Measurements from ENCODE around the gene ATP8B1. TPM values are rescaled to one million over a fixed set of nuclear protein-coding genes. Genes with fewer than 3 reads are reported as not detected.

Gene ATP8B1
- total and polyA plus RNA-seq, 4 experiments from 2014 or later = 0.24 TPM; not detected in 3

GRCh38 chr18:57749604-57749970 lies 53.5 kb downstream of the ATP8B1 start:
- POLR2A ChIA-PET (ENCODE audit: partially characterized antibody) = no interaction called here
- Histone ChIP-seq H3K27ac (ENCODE audit: low read depth, low read length) (no peak overlapping the region), H3K27me3 (ENCODE audit: insufficient read depth, low read length) (no peaks in the 10 kb centered on the region), H3K4me3 (ENCODE audit: low read length in 2 of 2) (no peak overlapping the region), H3K9me3 (ENCODE audit: control insufficient read depth in 1 of 2, low read length in 2 of 2) (no peaks in the 10 kb centered on the region), H3K4me1 (ENCODE audit: insufficient read depth, low read length) (no peaks in the 10 kb centered on the region), H3K36me3 (ENCODE audit: insufficient read depth, low read length) (no peaks in the 10 kb centered on the region)
- Mint-ChIP-seq H3K36me3 (no peaks in the 10 kb centered on the region), H3K4me1 (peaks cover 0 to 2% (median 0%) of the 10 kb centered on the region in 4 donors), H3K27me3 (peaks cover 0 to 2% of the 10 kb centered on the region in 2 donors), H3K27ac (no peak overlapping the region), H3K4me3 (no peak overlapping the region), H3K9me3 (peaks cover 0 to 5% (median 0%) of the 10 kb centered on the region in 8 donors)
- no peak for DNase-seq
- CTCF ChIA-PET (ENCODE audit: partially characterized antibody) = no interaction called here
- intact Hi-C loops (cut with micrococcal nuclease) = no loop called here

- no peak overlapping the region for H3K4me3 Mint-ChIP-seq
- peaks cover 0 to 5% (median 0%) of the 10 kb centered on the region in 8 donors for H3K9me3 Mint-ChIP-seq
- Histone ChIP-seq H3K4me3 (ENCODE audit: low read length in 2 of 2) (no peak overlapping the region), H3K27me3 (ENCODE audit: insufficient read depth, low read length) (no peaks in the 10 kb centered on the region), H3K4me1 (ENCODE audit: insufficient read depth, low read length) (no peaks in the 10 kb centered on the region), H3K27ac (ENCODE audit: low read depth, low read length) (no peak overlapping the region), H3K36me3 (ENCODE audit: insufficient read depth, low read length) (no peaks in the 10 kb centered on the region), H3K9me3 (ENCODE audit: control insufficient read depth in 1 of 2, low read length in 2 of 2) (no peaks in the 10 kb centered on the region)
- no peaks in the 10 kb centered on the region for H3K36me3 Mint-ChIP-seq
- DNase-seq = no peak
- ChIA-PET POLR2A (ENCODE audit: partially characterized antibody) (no interaction called here), CTCF (ENCODE audit: partially characterized antibody) (no interaction called here)
- peaks cover 0 to 2% of the 10 kb centered on the region in 2 donors for H3K27me3 Mint-ChIP-seq
- peaks cover 0 to 2% (median 0%) of the 10 kb centered on the region in 4 donors for H3K4me1 Mint-ChIP-seq
- intact Hi-C loops (cut with micrococcal nuclease) = no loop called here
- no peak overlapping the region for H3K27ac Mint-ChIP-seq
These were observed 54.1 kb downstream of the ATP8B1 start for GRCh38 chr18:57748770-57749603.

- ChIA-PET CTCF (ENCODE audit: partially characterized antibody) (no interaction called here), POLR2A (ENCODE audit: partially characterized antibody) (no interaction called here)
- Mint-ChIP-seq H3K27me3 (peaks cover 0 to 2% of the 10 kb centered on the region in 2 donors), H3K4me1 (peaks cover 0 to under 1% (median 0%) of the 10 kb centered on the region in 4 donors), H3K9me3 (peaks cover 0 to 5% (median 3%) of the 10 kb centered on the region in 8 donors), H3K4me3 (no peak overlapping the region), H3K27ac (no peak overlapping the region), H3K36me3 (peaks cover 0 to 1% of the 10 kb centered on the region in 2 donors)
- H3K4me1 ChIP-seq (ENCODE audit: insufficient read depth, low read length) = no peaks in the 10 kb centered on the region
- DNase-seq = no peak
- no peak overlapping the region for H3K4me3 ChIP-seq (ENCODE audit: low read length in 2 of 2)
- H3K27me3 ChIP-seq (ENCODE audit: insufficient read depth, low read length) = no peaks in the 10 kb centered on the region
- H3K36me3 ChIP-seq (ENCODE audit: insufficient read depth, low read length) = no peaks in the 10 kb centered on the region
- intact Hi-C loops (cut with micrococcal nuclease) = no loop called here
- no peak overlapping the region for H3K27ac ChIP-seq (ENCODE audit: low read depth, low read length)
- no peaks in the 10 kb centered on the region for H3K9me3 ChIP-seq (ENCODE audit: control insufficient read depth in 1 of 2, low read length in 2 of 2)
These were observed 55.1 kb downstream of the ATP8B1 start for GRCh38 chr18:57747809-57748680.

GRCh38 chr18:57744211-57744694 lies 58.9 kb downstream of the ATP8B1 start:
- H3K27ac ChIP-seq (ENCODE audit: low read depth, low read length) = no peak overlapping the region
- no peak for DNase-seq
- Mint-ChIP-seq H3K36me3 (peaks cover 3% of the 10 kb centered on the region in 2 donors), H3K27me3 (no peaks in the 10 kb centered on the region), H3K4me1 (no peaks in the 10 kb centered on the region), H3K9me3 (peaks cover 0 to 19% (median 10%) of the 10 kb centered on the region in 8 donors), H3K27ac (no peak overlapping the region), H3K4me3 (no peak overlapping the region)
- no peak overlapping the region for H3K4me3 ChIP-seq (ENCODE audit: low read length in 2 of 2)
- H3K27me3 ChIP-seq (ENCODE audit: insufficient read depth, low read length) = no peaks in the 10 kb centered on the region
- POLR2A ChIA-PET (ENCODE audit: partially characterized antibody) = no interaction called here
- no peaks in the 10 kb centered on the region for H3K4me1 ChIP-seq (ENCODE audit: insufficient read depth, low read length)
- no peaks in the 10 kb centered on the region for H3K36me3 ChIP-seq (ENCODE audit: insufficient read depth, low read length)
- H3K9me3 ChIP-seq (ENCODE audit: control insufficient read depth in 1 of 2, low read length in 2 of 2) = no peaks in the 10 kb centered on the region
- CTCF ChIA-PET (ENCODE audit: partially characterized antibody) = no interaction called here
- intact Hi-C loops (cut with micrococcal nuclease) = no loop called here

- intact Hi-C loops (cut with micrococcal nuclease) = no loop called here
- H3K9me3 ChIP-seq (ENCODE audit: control insufficient read depth in 1 of 2, low read length in 2 of 2) = no peaks in the 10 kb centered on the region
- H3K4me3 ChIP-seq (ENCODE audit: low read length in 2 of 2) = no peak overlapping the region
- Mint-ChIP-seq H3K9me3 (peaks cover 2 to 22% (median 15%) of the 10 kb centered on the region in 8 donors), H3K4me1 (no peaks in the 10 kb centered on the region), H3K36me3 (peaks cover 8 to 10% of the 10 kb centered on the region in 2 donors), H3K4me3 (no peak overlapping the region), H3K27me3 (no peaks in the 10 kb centered on the region), H3K27ac (no peak overlapping the region)
- H3K36me3 ChIP-seq (ENCODE audit: insufficient read depth, low read length) = no peaks in the 10 kb centered on the region
- no peaks in the 10 kb centered on the region for H3K4me1 ChIP-seq (ENCODE audit: insufficient read depth, low read length)
- DNase-seq = no peak
- no peak overlapping the region for H3K27ac ChIP-seq (ENCODE audit: low read depth, low read length)
- ChIA-PET CTCF (ENCODE audit: partially characterized antibody) (no interaction called here), POLR2A (ENCODE audit: partially characterized antibody) (no interaction called here)
- H3K27me3 ChIP-seq (ENCODE audit: insufficient read depth, low read length) = no peaks in the 10 kb centered on the region
These were observed 60.1 kb downstream of the ATP8B1 start for GRCh38 chr18:57743008-57743407.

- H3K4me3 Mint-ChIP-seq = no peak overlapping the region
- Histone ChIP-seq H3K27me3 (ENCODE audit: insufficient read depth, low read length) (no peaks in the 10 kb centered on the region), H3K27ac (ENCODE audit: low read depth, low read length) (no peak overlapping the region), H3K9me3 (ENCODE audit: control insufficient read depth in 1 of 2, low read length in 2 of 2) (no peaks in the 10 kb centered on the region), H3K4me3 (ENCODE audit: low read length in 2 of 2) (no peak overlapping the region), H3K36me3 (ENCODE audit: insufficient read depth, low read length) (no peaks in the 10 kb centered on the region), H3K4me1 (ENCODE audit: insufficient read depth, low read length) (no peaks in the 10 kb centered on the region)
- CTCF ChIA-PET (ENCODE audit: partially characterized antibody) = no interaction called here
- intact Hi-C loops (cut with micrococcal nuclease) = no loop called here
- DNase-seq = no peak
- POLR2A ChIA-PET (ENCODE audit: partially characterized antibody) = no interaction called here
- peaks cover 16 to 19% of the 10 kb centered on the region in 2 donors for H3K36me3 Mint-ChIP-seq
- no peaks in the 10 kb centered on the region for H3K27me3 Mint-ChIP-seq
- H3K9me3 Mint-ChIP-seq = peaks cover 2 to 29% (median 19%) of the 10 kb centered on the region in 8 donors
- no peak overlapping the region for H3K27ac Mint-ChIP-seq
- no peaks in the 10 kb centered on the region for H3K4me1 Mint-ChIP-seq
These were observed 61.8 kb downstream of the ATP8B1 start for GRCh38 chr18:57741273-57741672.

GRCh38 chr18:57738078-57738477 lies 65.0 kb downstream of the ATP8B1 start:
- H3K9me3 ChIP-seq (ENCODE audit: control insufficient read depth in 1 of 2, low read length in 2 of 2) = no peaks in the 10 kb centered on the region
- no peaks in the 10 kb centered on the region for H3K4me1 Mint-ChIP-seq
- no peaks in the 10 kb centered on the region for H3K27me3 Mint-ChIP-seq
- DNase-seq = no peak
- peaks cover 3 to 42% (median 25%) of the 10 kb centered on the region in 8 donors for H3K9me3 Mint-ChIP-seq
- peak overlapping the region in 1 of 7 donors; percentile 14 for H3K27ac Mint-ChIP-seq
- H3K4me3 ChIP-seq (ENCODE audit: low read length in 2 of 2) = no peak overlapping the region
- ChIA-PET POLR2A (ENCODE audit: partially characterized antibody) (no interaction called here), CTCF (ENCODE audit: partially characterized antibody) (no interaction called here)
- H3K4me3 Mint-ChIP-seq = no peak overlapping the region
- no peaks in the 10 kb centered on the region for H3K36me3 ChIP-seq (ENCODE audit: insufficient read depth, low read length)
- H3K27me3 ChIP-seq (ENCODE audit: insufficient read depth, low read length) = no peaks in the 10 kb centered on the region
- H3K27ac ChIP-seq (ENCODE audit: low read depth, low read length) = no peak overlapping the region
- no peaks in the 10 kb centered on the region for H3K4me1 ChIP-seq (ENCODE audit: insufficient read depth, low read length)
- peaks cover 28 to 35% of the 10 kb centered on the region in 2 donors for H3K36me3 Mint-ChIP-seq
- intact Hi-C loops (cut with micrococcal nuclease) = no loop called here

Measured in CD4-positive, alpha-beta memory T cell (primary cell).